ENCODE results near the gene LRMDA.

Gene LRMDA

GRCh38 chr10:76073524-76073923 is 642.1 kb downstream of the LRMDA start:
- no peak for DNase-seq

GRCh38 chr10:76074659-76075058 is 643.2 kb downstream of the LRMDA start:
- DNase-seq, result no peak

DNA sequence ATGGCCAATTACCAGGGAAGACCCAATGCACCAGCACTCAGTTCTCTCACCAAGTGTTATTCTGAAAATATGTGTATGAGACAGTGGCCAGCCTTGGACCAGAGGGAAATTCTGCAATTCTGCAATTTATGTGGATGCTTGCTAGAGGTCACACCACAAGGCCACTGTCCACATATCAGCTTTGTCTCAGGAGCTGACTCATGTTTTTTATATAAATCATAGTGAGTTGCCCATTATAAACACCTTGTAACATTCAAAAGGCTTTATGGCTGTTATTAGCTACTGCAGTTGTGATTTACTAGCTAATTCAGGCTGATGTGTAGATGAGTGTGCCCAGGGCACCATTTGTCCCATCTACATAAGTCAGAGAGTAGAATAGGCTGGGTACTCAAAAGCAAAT is 649.0 kb downstream of the LRMDA start:
- DNase-seq, result no peak

DNA sequence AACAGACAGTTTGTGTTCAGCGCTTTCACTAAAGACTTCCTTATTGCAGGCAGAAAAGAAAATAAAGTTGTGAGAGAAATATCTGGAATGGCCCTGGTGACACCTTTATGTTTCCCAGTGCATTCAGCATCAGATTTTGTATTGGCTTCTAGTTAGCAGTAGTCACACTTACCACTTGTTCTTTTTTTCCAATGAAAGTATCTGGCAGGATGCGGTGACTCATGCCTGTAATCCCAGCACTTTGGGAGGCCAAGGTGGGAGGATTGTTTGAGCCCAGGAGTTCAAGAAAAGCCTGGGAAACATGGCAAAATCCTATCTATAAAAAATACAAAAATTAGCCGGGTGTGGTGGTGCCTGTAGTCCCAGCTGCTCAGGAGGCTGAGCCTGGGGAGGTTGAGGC is 649.6 kb downstream of the LRMDA start:
- no peak for DNase-seq

DNA sequence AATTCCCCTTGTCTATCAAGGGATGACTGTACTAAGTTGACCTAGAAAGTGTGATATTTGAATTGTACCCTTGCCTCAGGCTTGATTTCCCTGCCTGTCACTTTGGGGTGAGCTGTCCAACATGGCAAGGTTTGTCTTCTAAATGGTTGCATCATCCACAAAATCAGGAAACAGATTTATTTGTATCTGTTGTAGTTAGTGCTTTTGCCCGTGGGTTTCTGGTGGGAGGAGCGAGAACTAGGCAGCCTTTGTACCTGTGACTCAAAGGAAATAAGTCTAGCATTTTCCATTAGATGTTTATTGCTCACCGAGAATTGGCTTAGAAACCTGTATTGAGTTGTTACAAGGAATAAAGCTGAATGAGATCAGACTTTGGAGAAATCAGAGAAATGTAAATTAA is 650.8 kb downstream of the LRMDA start:
- DNase-seq, result no peak

DNA sequence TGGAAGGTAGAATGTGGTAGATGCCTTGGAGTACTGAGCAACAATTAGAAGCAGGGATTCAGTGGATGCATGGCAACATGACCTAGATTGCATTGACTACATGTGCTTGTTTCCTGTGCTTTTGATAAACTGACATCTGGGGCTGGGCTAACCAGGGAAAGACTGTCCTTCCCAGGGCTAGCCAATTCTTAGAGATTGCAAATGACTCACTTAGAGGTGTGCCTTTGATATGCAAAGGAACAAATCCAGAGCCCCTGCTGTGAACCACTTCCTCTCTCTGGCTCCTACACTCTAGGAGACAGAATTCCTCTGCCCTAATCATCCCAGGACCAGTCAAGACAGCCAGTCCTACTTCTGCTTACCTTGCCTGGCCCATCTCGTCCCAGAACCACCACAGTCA is 651.5 kb downstream of the LRMDA start:
- no peak for DNase-seq

DNA sequence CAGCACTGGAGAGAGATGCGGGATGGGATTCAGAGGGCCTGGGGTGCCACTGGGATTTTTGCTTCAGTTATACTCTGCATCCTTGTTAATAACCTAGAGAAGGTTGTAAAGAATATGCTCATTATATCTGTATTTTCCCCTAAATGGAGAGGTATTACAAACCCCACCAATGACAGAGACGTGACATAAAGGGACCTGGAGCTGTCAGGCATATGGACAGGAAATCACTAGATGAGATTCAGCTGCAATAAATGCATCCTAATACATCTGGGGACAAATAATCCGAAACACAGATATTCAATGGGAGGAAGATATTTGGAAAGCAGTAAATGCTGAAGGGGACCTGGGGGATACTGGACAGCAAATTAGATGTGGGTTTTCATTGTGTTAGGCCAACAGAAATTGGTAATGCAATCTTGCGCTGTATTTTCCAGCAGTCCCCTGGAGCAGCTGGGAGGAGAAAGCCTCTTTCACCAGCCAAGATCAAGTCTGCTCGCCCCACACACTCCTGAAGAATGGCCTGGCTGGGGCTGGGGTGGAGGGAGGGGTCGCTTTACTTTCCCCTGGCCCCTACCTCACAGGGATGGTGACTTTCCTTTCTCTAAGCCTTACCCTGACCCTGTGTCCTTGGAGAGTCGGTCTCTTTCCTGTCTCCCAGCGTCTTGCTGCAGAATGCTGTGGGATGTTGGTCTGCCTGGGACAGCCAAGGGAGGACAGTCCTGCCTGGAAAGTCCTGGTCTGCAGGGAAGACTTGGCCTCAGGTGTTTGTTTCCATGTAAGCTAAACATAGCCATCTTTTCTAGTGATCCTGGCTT is 653.8 kb downstream of the LRMDA start:
- DNase-seq, result no peak

GRCh38 chr10:76085817-76086167 is 654.4 kb downstream of the LRMDA start:
- DNase-seq, result no peak

- DNase-seq, result no peak
Measured at GRCh38 chr10:76086170-76086760, 654.8 kb downstream of the LRMDA start.

DNA sequence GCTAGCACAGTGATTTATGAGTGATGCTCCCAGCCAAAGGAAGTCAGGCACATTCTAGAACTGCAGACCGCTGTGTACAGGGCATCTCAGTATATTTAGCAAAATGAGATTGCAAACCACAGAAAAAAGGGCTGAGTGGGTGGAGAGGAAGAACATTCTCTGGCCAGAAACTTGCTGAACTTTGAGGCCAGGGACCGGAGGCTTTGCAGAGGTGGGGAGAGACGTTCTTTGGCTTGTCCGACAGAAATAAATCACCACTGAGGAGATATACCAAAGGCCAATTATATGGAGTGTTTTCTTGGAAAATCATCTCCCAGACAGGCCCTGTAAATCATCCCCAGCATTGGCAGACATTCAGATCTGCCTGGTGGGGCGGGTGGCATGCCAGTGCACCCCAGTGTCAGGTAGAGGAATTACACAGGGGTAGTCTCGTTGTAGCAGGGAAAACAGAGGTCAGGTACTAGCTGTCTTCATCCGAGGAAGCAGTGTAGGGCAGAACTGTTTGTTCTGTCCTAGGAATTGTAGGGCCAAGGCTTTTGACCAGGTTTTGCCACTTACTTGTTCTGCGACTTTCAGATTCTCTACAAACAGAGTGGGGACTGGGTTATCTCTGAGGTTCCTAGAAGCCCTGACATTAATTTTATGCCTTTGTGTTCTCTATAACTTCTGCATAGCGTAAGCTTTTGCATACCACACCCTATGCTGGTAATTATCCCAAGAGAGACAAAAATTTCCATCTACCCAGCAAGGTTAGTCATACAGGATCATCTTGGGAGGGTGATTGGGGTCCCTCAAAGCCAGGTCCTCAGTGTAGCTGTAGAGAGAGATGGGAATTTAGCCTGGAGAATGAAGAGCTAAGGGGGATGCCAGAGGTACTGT is 655.6 kb downstream of the LRMDA start:
- no peak for DNase-seq

- no peak for DNase-seq
Measured at GRCh38 chr10:76088008-76088407, 656.6 kb downstream of the LRMDA start.

- DNase-seq, result no peak
Measured at GRCh38 chr10:76088980-76089379, 657.6 kb downstream of the LRMDA start.

DNA sequence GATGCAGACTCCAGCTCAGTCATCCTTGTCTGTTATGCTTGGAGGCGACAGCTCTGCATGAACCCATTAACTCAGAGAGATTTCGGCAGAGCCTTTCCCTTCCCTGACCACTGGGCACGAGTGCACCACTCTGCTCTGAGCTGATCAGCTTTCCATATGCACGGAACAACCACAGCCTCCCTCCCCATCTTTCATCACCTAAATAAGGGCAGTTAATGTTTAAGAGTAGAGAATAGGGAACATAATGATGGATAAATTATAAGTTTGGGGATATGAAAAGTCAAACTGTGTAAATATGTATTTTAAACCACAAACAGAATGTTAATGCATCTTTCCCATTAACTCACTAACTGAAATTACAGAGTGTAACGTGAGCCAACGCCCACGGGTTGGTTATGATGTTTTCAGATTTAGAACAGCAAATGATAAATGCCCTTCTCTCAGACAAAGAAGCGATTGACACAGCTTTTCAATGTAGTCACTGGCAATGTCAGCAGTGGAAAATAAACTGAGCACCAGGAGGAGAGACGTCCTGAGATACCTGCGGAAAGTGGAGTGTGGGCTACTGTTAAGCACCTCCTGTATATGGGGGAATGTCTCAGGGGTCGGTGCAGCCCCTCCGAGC is 658.2 kb downstream of the LRMDA start:
- DNase-seq, result no peak

DNA sequence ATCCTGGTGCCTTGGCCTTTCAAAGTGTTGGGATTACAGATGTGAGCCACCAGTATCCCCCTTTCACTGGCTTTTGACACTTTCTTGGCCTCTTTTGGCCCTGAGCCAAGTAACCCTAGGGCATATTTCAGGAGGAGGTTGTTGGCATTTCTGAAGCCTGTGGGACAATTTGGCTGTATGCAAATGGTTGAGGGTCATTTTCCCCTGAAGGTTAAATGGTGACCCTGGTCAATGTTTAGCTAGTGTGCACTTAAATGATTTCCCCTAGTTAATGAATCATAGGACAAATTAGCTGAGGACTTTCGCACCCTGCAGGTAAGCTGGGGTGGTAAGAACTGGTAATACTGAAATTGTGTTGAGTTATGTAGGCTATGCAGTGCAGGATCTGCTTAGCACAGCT is 660.5 kb downstream of the LRMDA start:
- no peak for DNase-seq

DNA sequence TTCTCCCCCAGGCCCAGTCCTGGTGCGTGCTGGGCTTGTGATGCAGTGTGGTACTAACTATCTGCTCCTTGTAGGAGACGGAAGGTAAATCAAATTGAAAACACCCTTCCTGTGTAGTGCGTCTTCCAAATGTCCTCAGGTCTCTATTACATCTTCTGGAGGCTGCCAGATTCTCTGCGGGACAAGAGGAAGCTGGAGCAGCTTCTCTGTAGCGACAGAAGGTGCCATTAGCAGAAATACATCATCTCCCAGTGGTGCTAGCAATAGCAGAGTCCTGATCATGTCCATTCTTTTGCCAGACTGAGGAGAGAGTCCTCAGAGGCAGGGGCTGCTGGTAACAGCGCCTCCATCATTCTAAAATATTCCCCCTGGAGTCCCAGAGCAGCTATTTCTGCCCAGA is 675.2 kb downstream of the LRMDA start:
- DNase-seq, result no peak

DNA sequence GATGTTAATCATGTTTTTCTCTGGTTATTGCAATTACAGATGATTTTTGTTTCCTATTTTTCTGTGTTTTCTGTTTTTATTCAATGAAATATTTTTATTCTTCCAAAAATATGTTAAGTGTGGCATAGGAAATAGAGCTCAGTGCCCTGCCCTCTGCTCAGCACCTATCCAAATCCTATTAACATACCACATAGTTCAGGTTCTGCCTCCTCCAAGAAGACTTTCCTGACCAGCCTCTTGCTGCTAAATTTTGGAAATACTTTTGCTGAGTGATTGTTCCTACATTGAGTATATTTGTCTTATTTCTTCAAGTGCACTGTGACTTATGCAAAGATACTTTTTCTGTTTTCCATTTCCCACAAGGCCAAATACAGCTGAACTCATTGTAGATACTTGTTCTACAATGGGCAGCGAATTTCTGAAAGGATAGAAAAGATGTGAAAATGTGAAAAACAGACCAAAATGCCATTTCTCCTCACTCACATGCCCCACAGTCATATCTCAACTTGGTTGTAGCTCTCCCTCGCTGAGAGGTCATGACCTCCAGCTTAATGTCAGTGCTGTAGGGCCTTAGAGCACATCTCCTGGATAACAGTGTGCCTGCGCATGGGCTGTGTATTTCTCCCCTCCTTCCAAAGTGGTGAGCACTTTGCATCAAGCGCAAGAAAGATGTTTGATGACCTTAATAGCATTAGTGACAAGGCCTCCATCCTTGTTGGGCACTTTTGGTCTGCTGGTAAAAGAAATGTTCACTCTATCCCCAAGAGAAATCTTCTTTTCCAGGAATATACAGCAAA is 677.3 kb downstream of the LRMDA start:
- DNase-seq, result no peak

DNA sequence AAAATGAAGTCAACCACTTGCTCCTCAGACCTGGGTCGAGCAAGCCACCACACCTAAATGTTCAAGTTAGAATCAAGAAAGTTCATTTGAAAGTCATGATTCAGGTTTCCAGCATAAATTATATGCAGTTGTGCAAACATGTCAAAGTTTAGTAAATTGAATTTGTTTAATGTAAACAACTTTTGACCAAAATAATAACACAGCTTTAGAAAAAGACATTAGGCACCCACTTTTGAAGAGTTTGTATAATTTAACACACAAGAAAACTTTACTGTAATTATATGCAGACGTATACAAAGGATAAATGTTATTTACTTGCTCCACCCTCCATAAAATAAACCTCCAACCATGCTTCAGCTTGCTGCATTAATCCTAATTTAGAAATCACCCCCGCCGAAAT is 680.0 kb downstream of the LRMDA start:
- DNase-seq, result no peak

- DNase-seq, result no peak
Measured at GRCh38 chr10:76111986-76112825, 680.8 kb downstream of the LRMDA start.

DNA sequence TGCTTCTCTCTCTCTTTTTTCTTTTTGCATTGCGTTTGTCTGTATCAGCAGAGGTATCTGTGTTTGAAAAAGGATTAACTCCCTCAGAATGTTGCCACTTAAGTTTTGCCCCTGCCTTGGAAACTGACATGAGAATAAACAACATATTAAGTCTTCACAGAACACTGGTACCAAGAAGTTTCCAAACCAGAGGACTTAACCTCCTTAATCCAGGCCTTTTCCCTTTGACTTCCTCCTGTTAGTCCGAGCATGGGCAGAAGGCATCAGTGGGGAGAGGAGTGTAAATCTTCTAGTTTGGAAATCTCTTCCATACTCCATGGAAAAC is 681.4 kb downstream of the LRMDA start:
- no peak for DNase-seq

- DNase-seq, result no peak
Measured at GRCh38 chr10:76113952-76114351, 682.5 kb downstream of the LRMDA start.

DNA sequence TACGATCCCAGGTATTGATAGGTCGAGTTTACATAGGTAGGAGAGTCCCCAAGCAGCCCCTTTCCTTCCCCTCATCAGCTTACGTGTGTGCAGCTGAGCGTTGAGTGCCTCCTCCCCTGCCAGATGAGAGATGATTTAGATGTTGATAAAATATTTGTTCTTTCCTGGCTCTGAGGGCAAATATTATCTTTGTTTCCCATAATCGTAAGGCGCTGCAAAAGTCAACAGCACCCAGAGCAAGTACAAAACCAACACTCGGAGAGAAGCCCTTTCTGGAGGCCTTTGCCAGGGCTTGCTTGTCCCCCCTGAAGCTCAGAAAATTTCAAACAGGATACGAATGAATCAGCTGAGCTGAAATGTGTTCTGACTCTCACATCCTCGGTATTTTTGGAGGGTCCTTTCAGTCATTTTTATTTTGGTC is 683.2 kb downstream of the LRMDA start:
- no peak for DNase-seq

DNA sequence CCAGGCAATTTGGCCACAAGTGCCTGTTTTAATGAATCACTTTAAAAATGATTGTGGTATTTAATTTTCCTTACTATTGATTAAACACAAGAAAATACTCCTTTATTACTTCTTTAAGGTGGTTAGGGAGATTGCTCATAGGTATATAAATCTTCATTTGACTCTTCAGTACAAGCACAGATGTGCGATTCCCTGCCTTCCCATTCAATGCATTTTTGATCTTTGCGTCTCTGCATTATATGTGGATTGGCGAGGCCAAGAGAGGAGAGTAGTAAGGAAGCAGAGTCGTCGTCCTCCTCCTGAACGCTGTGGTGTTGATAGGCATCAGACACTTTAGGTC is 683.7 kb downstream of the LRMDA start:
- no peak for DNase-seq
